GM08714 (cell line): Measurements from ENCODE around the gene CEP72.
"Not testable (repeated sequence)": the region's sequence is repeated elsewhere in the genome, so short reads cannot be mapped to it uniquely, and the experiment has no call there.

Experiments
- H3K4me3 ChIP-seq: fragments of 200-500 bp; sonication (Bioruptor generic); 2 replicates; pipeline ENCODE4 v1.5.1; 2014; ENCODE audit warnings: mild to moderate bottlenecking, low read length, inconsistent platforms
- ZNF274 ChIP-seq: IDR thresholded peaks from 2 replicates; pipeline ENCODE4 v1.6.1; 2012; ENCODE audit warnings: mild to moderate bottlenecking, low read depth, low read length

The CEP72 gene

GRCh38 chr5:573976-574375 is 38.2 kb upstream of the CEP72 start:
- TF ChIP-seq ZNF274, result no peak
- H3K4me3 ChIP-seq, result no peak overlapping the region

- no peak overlapping the region for H3K4me3 ChIP-seq
- TF ChIP-seq ZNF274, result no peak
These were observed 37.2 kb upstream of the CEP72 start for GRCh38 chr5:574906-575305.

- TF ChIP-seq ZNF274, result no peak
- no peak overlapping the region for H3K4me3 ChIP-seq
These were observed 36.5 kb upstream of the CEP72 start for GRCh38 chr5:575636-576035.

- H3K4me3 ChIP-seq, result not testable (repeated sequence)
These were observed 34.9 kb upstream of the CEP72 start for GRCh38 chr5:577214-577613.

GRCh38 chr5:577800-578199 is 34.3 kb upstream of the CEP72 start:
- no peak overlapping the region for H3K4me3 ChIP-seq
- TF ChIP-seq ZNF274, result no peak

- TF ChIP-seq ZNF274, result no peak
- no peak overlapping the region for H3K4me3 ChIP-seq
These were observed 32.9 kb upstream of the CEP72 start for GRCh38 chr5:579211-579610.

GRCh38 chr5:579746-580366 is 32.3 kb upstream of the CEP72 start:
- TF ChIP-seq ZNF274, result no peak
- H3K4me3 ChIP-seq, result no peak overlapping the region

GRCh38 chr5:580436-580835 is 31.7 kb upstream of the CEP72 start:
- H3K4me3 ChIP-seq, result no peak overlapping the region
- no peak for TF ChIP-seq ZNF274

GRCh38 chr5:581266-581665 is 30.9 kb upstream of the CEP72 start:
- no peak for TF ChIP-seq ZNF274
- no peak overlapping the region for H3K4me3 ChIP-seq

GRCh38 chr5:581941-582340 is 30.2 kb upstream of the CEP72 start:
- TF ChIP-seq ZNF274, result no peak
- no peak overlapping the region for H3K4me3 ChIP-seq

GRCh38 chr5:582445-582844 is 29.7 kb upstream of the CEP72 start:
- H3K4me3 ChIP-seq, result not testable (repeated sequence)

GRCh38 chr5:582936-583635 is 29.1 kb upstream of the CEP72 start:
- no peak overlapping the region for H3K4me3 ChIP-seq
- TF ChIP-seq ZNF274, result no peak

- no peak for TF ChIP-seq ZNF274
- H3K4me3 ChIP-seq, result no peak overlapping the region
These were observed 28.5 kb upstream of the CEP72 start for GRCh38 chr5:583645-584044.

GRCh38 chr5:584216-584615 is 27.9 kb upstream of the CEP72 start:
- H3K4me3 ChIP-seq, result no peak overlapping the region
- TF ChIP-seq ZNF274, result no peak

- no peak overlapping the region for H3K4me3 ChIP-seq
- TF ChIP-seq ZNF274, result no peak
These were observed 27.3 kb upstream of the CEP72 start for GRCh38 chr5:584846-585245.

GRCh38 chr5:585556-585955 is 26.6 kb upstream of the CEP72 start:
- no peak for TF ChIP-seq ZNF274

More at GRCh38 chr5:585556-585955, 26.6 kb upstream of the CEP72 start:
- H3K4me3 ChIP-seq, result no peak overlapping the region
